Calu3 (cell line): ENCODE results near the gene GRK3. TPM values are rescaled to one million over a fixed set of nuclear protein-coding genes. Genes with fewer than 3 reads are reported as not detected.

Experiments used
- BruUV-seq: library from RNA; stranded (reverse); fragments of 400-500 nt; replicated peaks from 2 replicates; lab custom pipeline; 2021; lab: Mats Ljungman, UMichigan
- CTCF ChIA-PET: fragments of 300-600 bp; sonication (Branson Sonifier 250); formaldehyde crosslinking; loops from one replicate; lab custom pipeline; 2022; ENCODE audit warnings: antibody characterized with exemption; lab: Charles Lee
- DNase-seq: peaks from one replicate; pipeline ENCODE4 v3.0.0; 2022
- H3K27ac Mint-ChIP-seq: one replicate; pipeline ENCODE4 v1.8.0; 2022; ENCODE audit warnings: mixed read lengths; ENCODE audit not compliant: unreplicated experiment
- H3K27me3 Mint-ChIP-seq: one replicate; pipeline ENCODE4 v1.8.0; 2022; ENCODE audit warnings: mixed read lengths; ENCODE audit not compliant: unreplicated experiment
- H3K36me3 Mint-ChIP-seq: one replicate; pipeline ENCODE4 v1.8.0; 2022; ENCODE audit warnings: mild to moderate bottlenecking, moderate library complexity, mixed read lengths; ENCODE audit not compliant: insufficient read depth, unreplicated experiment
- H3K4me1 Mint-ChIP-seq: one replicate; pipeline ENCODE4 v1.8.0; 2022; ENCODE audit warnings: mild to moderate bottlenecking, low read depth, mixed read lengths; ENCODE audit not compliant: unreplicated experiment
- H3K4me3 Mint-ChIP-seq: one replicate; pipeline ENCODE4 v1.8.0; 2022; ENCODE audit warnings: mild to moderate bottlenecking, low read depth, moderate library complexity, mixed read lengths; ENCODE audit not compliant: unreplicated experiment
- H3K9me3 Mint-ChIP-seq: one replicate; pipeline ENCODE4 v1.8.0; 2022; ENCODE audit warnings: low read depth, mixed read lengths; ENCODE audit not compliant: unreplicated experiment
- CTCF ChIP-seq: fragments of 200-600 bp; IDR thresholded peaks from one replicate; pipeline ENCODE4 v1.8.0; 2022; ENCODE audit warnings: antibody characterized with exemption; ENCODE audit not compliant: unreplicated experiment
- intact Hi-C: fragments of 100-400 bp; cut with micrococcal nuclease; formaldehyde crosslinking; loops from one replicate; pipeline ENCODE4 v1.10.0; 2022; ENCODE audit not compliant: unreplicated experiment
- total RNA-seq: library from RNA; stranded (reverse); gene quantifications from 2 replicates; pipeline ENCODE4 v1.2.3, GENCODE V29; 2022

The GRK3 gene
- total RNA-seq, 1 experiment from 2014 or later: 12.0 TPM

GRCh38 chr22:25626624-25626990, 62.1 kb downstream of the GRK3 start:
- H3K4me3 Mint-ChIP-seq: no peak overlapping the region
- H3K27ac Mint-ChIP-seq: no peak overlapping the region
- no peaks in the 10 kb centered on the region for H3K9me3 Mint-ChIP-seq
- no peak for DNase-seq
- intact Hi-C loops: no loop called here
- no peak for TF ChIP-seq CTCF
- no peaks in the 10 kb centered on the region for H3K36me3 Mint-ChIP-seq
- H3K4me1 Mint-ChIP-seq: no peaks in the 10 kb centered on the region
- BruUV-seq: no TSS peak
- CTCF ChIA-PET: no interaction called here
- H3K27me3 Mint-ChIP-seq: no peaks in the 10 kb centered on the region

GRCh38 chr22:25627271-25627852, 62.9 kb downstream of the GRK3 start:
- CTCF ChIA-PET: no interaction called here

GRCh38 chr22:25628494-25628893, 64.0 kb downstream of the GRK3 start:
- CTCF ChIA-PET: no interaction called here
- no peak for DNase-seq
- Mint-ChIP-seq H3K36me3 (no peaks in the 10 kb centered on the region), H3K9me3 (no peaks in the 10 kb centered on the region), H3K27me3 (no peaks in the 10 kb centered on the region), H3K27ac (no peak overlapping the region), H3K4me1 (no peaks in the 10 kb centered on the region), H3K4me3 (no peak overlapping the region)
- BruUV-seq: no TSS peak
- intact Hi-C loops: no loop called here
- no peak for TF ChIP-seq CTCF

More at GRCh38 chr22:25627271-25627852, 62.9 kb downstream of the GRK3 start:
- BruUV-seq: no TSS peak
- no peak for DNase-seq
- Mint-ChIP-seq H3K4me1 (no peaks in the 10 kb centered on the region), H3K36me3 (no peaks in the 10 kb centered on the region), H3K27ac (no peak overlapping the region), H3K9me3 (no peaks in the 10 kb centered on the region), H3K4me3 (no peak overlapping the region), H3K27me3 (no peaks in the 10 kb centered on the region)
- TF ChIP-seq CTCF: no peak
- intact Hi-C loops: no loop called here

GRCh38 chr22:25629613-25630012, 65.1 kb downstream of the GRK3 start:
- no peak for DNase-seq
- H3K27ac Mint-ChIP-seq: no peak overlapping the region
- H3K27me3 Mint-ChIP-seq: no peaks in the 10 kb centered on the region
- H3K4me1 Mint-ChIP-seq: no peaks in the 10 kb centered on the region
- no peak overlapping the region for H3K4me3 Mint-ChIP-seq
- H3K36me3 Mint-ChIP-seq: no peaks in the 10 kb centered on the region
- intact Hi-C loops: no loop called here
- no peaks in the 10 kb centered on the region for H3K9me3 Mint-ChIP-seq
- CTCF ChIA-PET: interaction anchor here (0.5 kb wide), 1 partner anchor 888 kb away, joined by 3 read pairs; no protein-coding TSS in a partner anchor
- TF ChIP-seq CTCF: no peak
- no TSS peak for BruUV-seq
